Measurements from ENCODE around the gene CAPN5. TPM values are rescaled to one million over a fixed set of nuclear protein-coding genes. Genes with fewer than 3 reads are reported as not detected.
A peak's percentile ranks its signal among the peaks of the same experiment; 100 is the strongest.

CAPN5 gene
- total and polyA plus RNA-seq, 2 experiments from 2014 or later: 18.3 to 22.4 TPM

GRCh38 chr11:77036398-77036797, 30.4 kb upstream of the CAPN5 start:
- DNase-seq: no peak
- H3K4me1 ChIP-seq (ENCODE audit: insufficient read depth): no peaks in the 10 kb centered on the region
- no peaks in the 10 kb centered on the region for H3K79me2 ChIP-seq (ENCODE audit: insufficient read depth)
- no peak overlapping the region for H3K4me2 ChIP-seq (ENCODE audit: unreplicated experiment)
- peaks cover 19% of the 10 kb centered on the region; the same call in 1 of the 2 replicates for H3K27me3 ChIP-seq (replicated peaks; ENCODE audit: insufficient read depth)
- H3F3A ChIP-seq (ENCODE audit: insufficient read depth): no peaks in the 10 kb centered on the region
- no peaks in the 10 kb centered on the region for H3K9me3 ChIP-seq (ENCODE audit: low read depth)
- H3K27ac ChIP-seq: no peak overlapping the region
- 62 to 63% methylated on average over 5 of the region's 5 CpGs for WGBS, 2 experiments (ENCODE audit: low coverage in 1 of 2, low lambda C conversion rate in 2 of 2, missing lambda C conversion rate in 2 of 2)
- no peaks in the 10 kb centered on the region for H4K20me1 ChIP-seq (ENCODE audit: insufficient read depth)
- H3K9me2 ChIP-seq (ENCODE audit: insufficient read depth): no peaks in the 10 kb centered on the region
- no peak overlapping the region for H3K9ac ChIP-seq
- H2AFZ ChIP-seq: no peak overlapping the region
- TF ChIP-seq EZH2phosphoT487 (IDR thresholded peaks at IDR 0.05; ENCODE audit: insufficient read depth, low read depth) (no peak), EZH2 (IDR thresholded peaks at IDR 0.05; ENCODE audit: insufficient read depth, poor library complexity, severe bottlenecking) (no peak)
- H3K4me3 ChIP-seq: no peak overlapping the region
- no peaks in the 10 kb centered on the region for H3K36me3 ChIP-seq (ENCODE audit: low read depth)
- in situ Hi-C loops (cut with MboI): no loop called here

GRCh38 chr11:77037057-77037456, 29.7 kb upstream of the CAPN5 start:
- in situ Hi-C loops (cut with MboI): no loop called here

DNA sequence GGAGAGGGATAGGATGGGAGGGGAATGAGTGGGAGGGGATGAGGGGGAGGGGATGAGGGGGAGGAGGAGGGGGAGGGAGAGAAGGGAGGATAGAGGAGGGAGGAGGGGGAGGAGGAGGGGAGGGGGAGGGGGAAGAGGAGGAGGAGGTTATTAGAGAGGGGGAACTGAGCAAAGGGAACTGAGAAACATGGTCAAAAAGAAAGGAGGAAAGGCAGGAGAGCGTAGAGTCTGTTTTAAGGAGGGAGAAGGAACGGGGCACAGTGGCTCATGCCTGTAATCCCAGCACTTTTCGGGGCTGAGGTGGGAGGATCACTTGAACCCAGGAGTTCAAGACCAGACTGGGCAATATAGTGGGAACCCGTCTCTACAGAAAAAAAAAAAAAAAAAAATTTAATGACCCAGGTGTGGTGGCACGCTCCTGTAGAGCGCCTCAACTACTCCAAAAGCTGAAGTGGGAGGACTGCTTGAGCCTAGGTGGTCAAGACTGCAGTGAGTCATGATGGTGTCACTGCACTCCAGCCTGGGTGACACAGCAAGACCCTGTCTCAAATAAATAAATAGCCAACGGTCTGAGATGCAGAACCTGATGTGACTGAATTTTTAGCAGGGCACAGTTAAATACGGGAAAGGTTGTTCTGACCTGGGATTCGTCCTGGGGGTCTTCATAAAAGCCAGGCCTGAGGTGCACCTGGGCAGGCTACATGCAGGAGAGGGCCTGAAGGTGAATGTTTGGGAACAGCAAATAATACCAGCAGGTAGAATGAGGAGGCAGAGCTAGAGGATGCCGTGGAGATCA, 28.5 kb upstream of the CAPN5 start:
- no peak for TF ChIP-seq EZH2 (IDR thresholded peaks at IDR 0.05; ENCODE audit: insufficient read depth, poor library complexity, severe bottlenecking)
- TF ChIP-seq EZH2phosphoT487 (IDR thresholded peaks at IDR 0.05; ENCODE audit: insufficient read depth, low read depth): no peak
- no peak overlapping the region for H3K4me3 ChIP-seq
- H2AFZ ChIP-seq: no peak overlapping the region
- no peaks in the 10 kb centered on the region for H3K9me3 ChIP-seq (ENCODE audit: low read depth)
- no peaks in the 10 kb centered on the region for H3K79me2 ChIP-seq (ENCODE audit: insufficient read depth)
- no peak overlapping the region for H3K9ac ChIP-seq
- no peaks in the 10 kb centered on the region for H3K36me3 ChIP-seq (ENCODE audit: low read depth)
- no peaks in the 10 kb centered on the region for H3K9me2 ChIP-seq (ENCODE audit: insufficient read depth)
- no peaks in the 10 kb centered on the region for H3K4me1 ChIP-seq (ENCODE audit: insufficient read depth)
- no peak for DNase-seq
- H3K4me2 ChIP-seq (ENCODE audit: unreplicated experiment): no peak overlapping the region
- H3K27me3 ChIP-seq (replicated peaks; ENCODE audit: insufficient read depth): peaks cover 19% of the 10 kb centered on the region; the same call in 1 of the 2 replicates
- WGBS, 2 experiments (ENCODE audit: low coverage in 1 of 2, low lambda C conversion rate in 2 of 2, missing lambda C conversion rate in 2 of 2): 57 to 71% methylated on average over 7 to 10 of the region's 10 CpGs
- H3K27ac ChIP-seq: no peak overlapping the region
- no peaks in the 10 kb centered on the region for H3F3A ChIP-seq (ENCODE audit: insufficient read depth)
- no peaks in the 10 kb centered on the region for H4K20me1 ChIP-seq (ENCODE audit: insufficient read depth)
- in situ Hi-C loops (cut with MboI): no loop called here

More at GRCh38 chr11:77037057-77037456, 29.7 kb upstream of the CAPN5 start:
- H3K27ac ChIP-seq: no peak overlapping the region
- no peaks in the 10 kb centered on the region for H3K4me1 ChIP-seq (ENCODE audit: insufficient read depth)
- no peaks in the 10 kb centered on the region for H3K9me2 ChIP-seq (ENCODE audit: insufficient read depth)
- DNase-seq: no peak
- TF ChIP-seq EZH2 (IDR thresholded peaks at IDR 0.05; ENCODE audit: insufficient read depth, poor library complexity, severe bottlenecking) (no peak), EZH2phosphoT487 (IDR thresholded peaks at IDR 0.05; ENCODE audit: insufficient read depth, low read depth) (no peak)
- no peak overlapping the region for H2AFZ ChIP-seq
- H3K36me3 ChIP-seq (ENCODE audit: low read depth): no peaks in the 10 kb centered on the region
- H3K9me3 ChIP-seq (ENCODE audit: low read depth): no peaks in the 10 kb centered on the region
- H3K4me3 ChIP-seq: no peak overlapping the region
- no peaks in the 10 kb centered on the region for H3F3A ChIP-seq (ENCODE audit: insufficient read depth)
- no peaks in the 10 kb centered on the region for H4K20me1 ChIP-seq (ENCODE audit: insufficient read depth)
- no peak overlapping the region for H3K9ac ChIP-seq
- no peaks in the 10 kb centered on the region for H3K79me2 ChIP-seq (ENCODE audit: insufficient read depth)
- 64 to 68% methylated on average over 10 of the region's 10 CpGs for WGBS, 2 experiments (ENCODE audit: low coverage in 1 of 2, low lambda C conversion rate in 2 of 2, missing lambda C conversion rate in 2 of 2)
- H3K27me3 ChIP-seq (replicated peaks; ENCODE audit: insufficient read depth): peaks cover 19% of the 10 kb centered on the region; the same call in 1 of the 2 replicates
- no peak overlapping the region for H3K4me2 ChIP-seq (ENCODE audit: unreplicated experiment)

DNA sequence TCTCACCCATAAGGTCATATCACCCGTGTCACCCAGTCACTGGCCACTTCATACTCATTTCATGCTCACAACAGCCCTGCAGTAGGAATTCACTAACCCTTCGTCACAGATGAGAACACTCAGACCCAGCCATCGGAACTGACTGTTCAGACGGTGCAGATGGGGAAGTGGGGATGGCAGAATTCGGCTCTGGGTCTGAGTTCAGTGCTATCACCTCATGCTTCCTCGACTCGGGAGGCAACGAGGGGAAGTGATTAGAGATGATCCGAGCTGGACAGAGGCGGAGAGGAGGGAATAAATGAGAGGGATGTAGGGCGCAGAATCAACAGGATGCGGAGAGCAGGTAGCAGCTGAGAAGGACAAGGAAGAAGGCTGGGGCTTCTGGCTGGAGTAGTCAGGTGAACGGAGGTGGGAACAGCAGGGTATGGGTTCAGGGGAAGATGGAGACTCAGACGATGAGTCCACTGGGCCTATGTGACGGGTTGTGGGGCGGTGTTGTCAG, 27.9 kb upstream of the CAPN5 start:
- Histone ChIP-seq H3K4me1 (ENCODE audit: insufficient read depth) (no peaks in the 10 kb centered on the region), H3K27ac (no peak overlapping the region), H2AFZ (no peak overlapping the region), H3K27me3 (replicated peaks; ENCODE audit: insufficient read depth) (peaks cover 19% of the 10 kb centered on the region; the same call in 1 of the 2 replicates), H4K20me1 (ENCODE audit: insufficient read depth) (no peaks in the 10 kb centered on the region), H3K9ac (no peak overlapping the region), H3K36me3 (ENCODE audit: low read depth) (no peaks in the 10 kb centered on the region), H3K9me3 (ENCODE audit: low read depth) (no peaks in the 10 kb centered on the region), H3K9me2 (ENCODE audit: insufficient read depth) (no peaks in the 10 kb centered on the region), H3K4me2 (ENCODE audit: unreplicated experiment) (no peak overlapping the region), H3K79me2 (ENCODE audit: insufficient read depth) (no peaks in the 10 kb centered on the region), H3K4me3 (no peak overlapping the region), H3F3A (ENCODE audit: insufficient read depth) (no peaks in the 10 kb centered on the region)
- DNase-seq: peak; percentile 25
- 72% methylated on average over 15 to 16 of the region's 16 CpGs for WGBS, 2 experiments (ENCODE audit: low coverage in 1 of 2, low lambda C conversion rate in 2 of 2, missing lambda C conversion rate in 2 of 2)
- TF ChIP-seq EZH2phosphoT487 (IDR thresholded peaks at IDR 0.05; ENCODE audit: insufficient read depth, low read depth): no peak
- in situ Hi-C loops (cut with MboI): no loop called here
